DND-41 (cell line): ENCODE data around the gene VEGFC.

ENCODE experiments used
- EZH2 ChIP-seq: IDR thresholded peaks from 3 replicates; pipeline ENCODE4 v1.6.1; 2012; ENCODE audit warnings: borderline replicate concordance, low read depth, mild to moderate bottlenecking, moderate library complexity, low read length, inconsistent platforms; ENCODE audit not compliant: severe bottlenecking
- TF ChIP-seq, protein P1 (sequence below): IDR thresholded peaks from 2 replicates; pipeline ENCODE4 v1.5.1; 2012; ENCODE audit warnings: borderline replicate concordance, low read length, moderate library complexity, mild to moderate bottlenecking; ENCODE audit not compliant: poor library complexity, severe bottlenecking; ENCODE audit errors: extremely low read depth

DNA sequence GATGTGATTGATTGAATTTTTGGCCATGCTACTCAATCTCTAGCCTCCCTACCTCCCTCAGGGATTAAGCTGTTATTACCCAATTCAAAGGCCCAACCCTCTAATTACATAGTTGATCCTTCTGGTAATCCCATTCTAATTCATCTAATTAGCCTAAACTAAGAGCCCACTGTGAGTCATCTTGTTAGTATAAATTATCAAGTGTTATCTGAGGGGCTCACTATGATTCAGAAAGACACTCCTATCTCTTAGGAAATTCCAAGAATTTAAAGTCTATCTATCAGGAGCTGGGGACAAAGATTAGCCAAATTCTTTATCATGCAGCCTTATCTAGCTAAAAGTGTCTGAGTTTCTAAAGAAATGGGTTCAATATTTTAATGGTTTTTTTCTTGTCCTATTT is 32.9 kb upstream of the VEGFC start:
- TF ChIP-seq EZH2, result no peak
- TF ChIP-seq, protein P1, sequence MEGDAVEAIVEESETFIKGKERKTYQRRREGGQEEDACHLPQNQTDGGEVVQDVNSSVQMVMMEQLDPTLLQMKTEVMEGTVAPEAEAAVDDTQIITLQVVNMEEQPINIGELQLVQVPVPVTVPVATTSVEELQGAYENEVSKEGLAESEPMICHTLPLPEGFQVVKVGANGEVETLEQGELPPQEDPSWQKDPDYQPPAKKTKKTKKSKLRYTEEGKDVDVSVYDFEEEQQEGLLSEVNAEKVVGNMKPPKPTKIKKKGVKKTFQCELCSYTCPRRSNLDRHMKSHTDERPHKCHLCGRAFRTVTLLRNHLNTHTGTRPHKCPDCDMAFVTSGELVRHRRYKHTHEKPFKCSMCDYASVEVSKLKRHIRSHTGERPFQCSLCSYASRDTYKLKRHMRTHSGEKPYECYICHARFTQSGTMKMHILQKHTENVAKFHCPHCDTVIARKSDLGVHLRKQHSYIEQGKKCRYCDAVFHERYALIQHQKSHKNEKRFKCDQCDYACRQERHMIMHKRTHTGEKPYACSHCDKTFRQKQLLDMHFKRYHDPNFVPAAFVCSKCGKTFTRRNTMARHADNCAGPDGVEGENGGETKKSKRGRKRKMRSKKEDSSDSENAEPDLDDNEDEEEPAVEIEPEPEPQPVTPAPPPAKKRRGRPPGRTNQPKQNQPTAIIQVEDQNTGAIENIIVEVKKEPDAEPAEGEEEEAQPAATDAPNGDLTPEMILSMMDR, result no peak
